K562 (cell line): Measurements from ENCODE around the gene SV2C. TPM values are rescaled to one million over a fixed set of nuclear protein-coding genes. Genes with fewer than 3 reads are reported as not detected.

ENCODE experiments used
- ATAC-seq: fragments of 200-7000 bp; cut with Tn5 transposase; 3 replicates; pipeline ENCODE4 v1.9.1; 2020; ENCODE audit warnings: moderate library complexity
- BruUV-seq: library from RNA; stranded (reverse); fragments of 400-500 nt; replicated peaks from 2 replicates; lab custom pipeline; 2021; lab: Mats Ljungman, UMichigan
- CTCF ChIA-PET: fragments of 300-600 bp; formaldehyde crosslinking; extraction: SDS; loops from one replicate; lab custom pipeline; 2021; ENCODE audit warnings: low intra/inter-chr PET ratio; lab: Yijun Ruan, JAX
- POLR2A ChIA-PET: fragments of 300-600, 350-650 bp; sonication (Branson Sonifier 250); formaldehyde crosslinking; extraction: SDS; loops from one replicate; lab custom pipeline; 2021; ENCODE audit warnings: antibody characterized with exemption, inconsistent platforms; lab: Yijun Ruan, JAX
- DNase-seq, 4 experiments: peaks; one replicate each; pipeline versions ENCODE4 v3.0.0 to v3.0.0-alpha.2; 2011 to 2018; ENCODE audit warnings: low spot score in 3 of 4, mixed read lengths in 3 of 4; ENCODE audit errors: extremely low read depth in 1 of 4
- FAIRE-seq: peaks from 2 replicates; lab custom pipeline; 2011; peaks lifted over from hg19 to GRCh38; lab: Jason Lieb, UNC
- H2AFZ ChIP-seq: 2 replicates; pipeline ENCODE4 v1.6.0; 2011; ENCODE audit warnings: low read depth, low read length, control low read depth, inconsistent platforms
- H3K27ac ChIP-seq: fragments of 200-600 bp; 3 replicates; pipeline ENCODE4 v1.8.0; 2011; ENCODE audit warnings: low read depth, mild to moderate bottlenecking, control low read depth, inconsistent platforms, low read length, moderate library complexity, mixed read lengths; ENCODE audit errors: extremely low read depth
- H3K27me3 ChIP-seq, 2 experiments: fragments of 300-600 bp in 1 of 2; 2 replicates in 1 of 2; 3 replicates in 1 of 2; pipeline versions ENCODE4 v1.6.0 to v1.8.0; 2011; ENCODE audit warnings: inconsistent platforms in 2 of 2, low read length in 2 of 2, mild to moderate bottlenecking in 1 of 2, mixed read lengths in 1 of 2, moderate library complexity in 1 of 2; ENCODE audit not compliant: control insufficient read depth in 2 of 2, insufficient read depth in 2 of 2
- H3K36me3 ChIP-seq: fragments of 300-600 bp; 3 replicates; pipeline ENCODE4 v1.8.0; 2011; ENCODE audit warnings: mild to moderate bottlenecking, low read length, inconsistent platforms; ENCODE audit not compliant: control insufficient read depth, insufficient read depth
- H3K4me1 ChIP-seq, 2 experiments: fragments of 200-600 bp in 1 of 2; replicated peaks in 1 of 2; 2 replicates in 1 of 2; 3 replicates in 1 of 2; pipeline versions ENCODE4 v1.5.1 to v1.8.0; 2011; ENCODE audit warnings: inconsistent platforms in 2 of 2, low read length in 2 of 2, mild to moderate bottlenecking in 1 of 2, mixed read lengths in 1 of 2, moderate library complexity in 1 of 2; ENCODE audit not compliant: control insufficient read depth in 2 of 2, insufficient read depth in 2 of 2
- H3K4me2 ChIP-seq: 2 replicates; pipeline ENCODE4 v1.6.1; 2011; ENCODE audit warnings: low read length, control low read depth, inconsistent platforms, mixed read lengths; ENCODE audit not compliant: insufficient read depth
- H3K4me3 ChIP-seq: fragments of 200-600 bp; sonication (generic), shearing (Covaris generic); 2 replicates; pipeline ENCODE4 v1.5.1; 2016; ENCODE audit warnings: control low read depth, inconsistent platforms
- H3K79me2 ChIP-seq: fragments of 200-600 bp; 3 replicates; pipeline ENCODE4 v1.8.0; 2011; ENCODE audit warnings: low read length, inconsistent platforms; ENCODE audit not compliant: control insufficient read depth, insufficient read depth
- H3K9ac ChIP-seq, 2 experiments: 2 replicates each; pipeline versions ENCODE4 v1.6.0 to v1.6.1; 2011; ENCODE audit warnings: low read depth in 2 of 2, low read length in 2 of 2, control low read depth in 1 of 2, inconsistent platforms in 1 of 2, mild to moderate bottlenecking in 1 of 2, mixed read lengths in 1 of 2; ENCODE audit not compliant: insufficient read depth in 1 of 2
- H3K9me1 ChIP-seq: one replicate; pipeline ENCODE4 v1.6.0; 2011; ENCODE audit warnings: inconsistent platforms, mild to moderate bottlenecking, low read length, moderate library complexity; ENCODE audit not compliant: control insufficient read depth, insufficient read depth
- H3K9me3 ChIP-seq: replicated peaks from 2 replicates; pipeline ENCODE4 v1.5.1; 2011; ENCODE audit warnings: low read depth, low read length, inconsistent platforms; ENCODE audit not compliant: control insufficient read depth, insufficient read depth
- H4K20me1 ChIP-seq: replicated peaks from 2 replicates; pipeline ENCODE4 v1.6.1; 2011; ENCODE audit warnings: low read length, inconsistent platforms, mixed read lengths; ENCODE audit not compliant: control insufficient read depth, insufficient read depth
- BDP1 ChIP-seq: IDR thresholded peaks from 3 replicates; pipeline ENCODE4 v1.6.1; 2011; ENCODE audit not compliant: insufficient read length, insufficient read depth
- ETV1 ChIP-seq: fragments of 450-650 bp; conservative IDR thresholded peaks from 2 replicates; pipeline ENCODE4 v1.6.1; 2016; ENCODE audit warnings: missing genetic modification characterization, control low read depth, low read depth, missing compliant biosample characterization
- L3MBTL2 ChIP-seq: fragments of 450-650 bp; IDR thresholded peaks from 2 replicates; pipeline ENCODE4 v1.6.1; 2016; ENCODE audit warnings: mild to moderate bottlenecking, moderate library complexity
- MEF2A ChIP-seq: IDR thresholded peaks from 2 replicates; pipeline ENCODE4 v1.6.1; 2011; ENCODE audit warnings: low read depth, mild to moderate bottlenecking, low read length, moderate library complexity; ENCODE audit not compliant: control insufficient read depth
- PHF8 ChIP-seq: fragments of 200-600 bp; sonication (generic); IDR thresholded peaks from 2 replicates; pipeline ENCODE4 v1.6.1; 2012; ENCODE audit warnings: mixed run types, mild to moderate bottlenecking, inconsistent platforms, low read length, moderate library complexity, borderline replicate concordance
- WGBS: fragments of 100-300 bp; shearing (Covaris generic); methylation state at CpG from one replicate; pipeline ENCODE4 v1.1.6; 2016; ENCODE audit warnings: low coverage, mixed read lengths; ENCODE audit not compliant: insufficient coverage; ENCODE audit errors: missing lambda C conversion rate; 5-methylcytosine and 5-hydroxymethylcytosine counted together
- in situ Hi-C: fragments of 300-500 bp; cut with MboI; formaldehyde crosslinking; loops from 4 replicates; pipeline ENCODE4 v1.15.0; 2018; ENCODE audit warnings: inconsistent platforms, mixed read lengths
- intact Hi-C: fragments of 100-400 bp; cut with micrococcal nuclease; formaldehyde crosslinking; loops from 2 replicates; pipeline ENCODE4 v1.14.2; 2022
- polyA plus RNA-seq, 8 experiments: library from polyadenylated mRNA; depleted of rRNA in 4 of 8; stranded (reverse) in 5 of 8; unstranded in 3 of 8; fragments of >200 nt; fragmentation: Nextera tagmentation in 2 of 8; fragmentation: Illumina TruSeq in 1 of 8; extraction: Ambion mirVana in 2 of 8; extraction: Trizol in 1 of 8; gene quantifications; 2 replicates each; pipeline versions ENCODE4 v1.2.1 to v1.2.3, GENCODE V29; 2011 to 2014; ENCODE audit warnings: inconsistent platforms in 1 of 8, missing spikeins in 1 of 8
- total RNA-seq, 7 experiments: library from RNA; depleted of rRNA in 6 of 7; stranded (reverse); fragments of >200 nt in 6 of 7; fragmentation: Illumina TruSeq in 2 of 7; extraction: Trizol in 2 of 7; gene quantifications; 2 replicates each; pipeline versions ENCODE4 v1.2.1 to v1.2.3, GENCODE V29; 2011 to 2021; ENCODE audit warnings: low replicate concordance in 1 of 7
- TF ChIP-seq, protein P1 (sequence below): sonication (generic); formaldehyde crosslinking; IDR thresholded peaks from 2 replicates; pipeline ENCODE4 v1.8.1; 2022; ENCODE audit warnings: missing genetic modification reagents
- TF ChIP-seq, protein P2 (sequence below), 2 experiments: fragments of 200-800 bp in 1 of 2; sonication (Bioruptor generic) in 1 of 2; sonication (generic) in 1 of 2; formaldehyde crosslinking in 1 of 2; IDR thresholded peaks in 1 of 2; conservative IDR thresholded peaks in 1 of 2; 2 replicates each; pipeline versions ENCODE4 v1.5.0 to v1.6.1; 2016 to 2020; ENCODE audit warnings: missing compliant biosample characterization in 1 of 2, missing genetic modification characterization in 1 of 2, missing genetic modification reagents in 1 of 2

Gene SV2C
- total and polyA plus RNA-seq, 9 of the 15 experiments (the other 6 are each of a cell fraction or from before 2014, with no cell fraction given) = 0.05 TPM; not detected in 8

DNA sequence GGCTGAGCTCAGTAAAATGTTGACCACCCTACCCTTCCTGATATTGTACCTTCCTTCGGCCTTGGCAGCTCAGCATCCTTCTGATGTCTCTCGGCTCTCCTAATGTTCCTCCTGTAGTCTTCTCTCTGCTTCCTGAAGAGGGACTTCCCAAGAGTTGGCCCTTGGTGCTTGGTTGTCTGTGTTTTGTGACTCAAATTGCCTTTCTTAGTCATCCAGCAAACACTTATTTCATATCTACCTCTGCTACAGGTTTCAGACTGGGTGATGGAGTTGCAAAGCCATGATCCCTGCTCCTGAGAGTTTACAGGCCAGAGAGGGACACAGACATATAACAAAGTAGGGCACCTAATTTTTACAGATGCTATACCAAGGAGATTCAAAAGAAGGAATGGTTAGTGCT lies 70.1 kb downstream of the SV2C start:
- Histone ChIP-seq H3K27me3 (no peaks in the 10 kb centered on the region), H3K9ac (no peak overlapping the region), H3K4me3 (no peak overlapping the region), H3K4me2 (no peak overlapping the region), H3K27ac (no peak overlapping the region), H3K79me2 (no peaks in the 10 kb centered on the region), H2AFZ (no peak overlapping the region), H3K36me3 (no peaks in the 10 kb centered on the region), H3K9me1 (no peaks in the 10 kb centered on the region), H4K20me1 (no peaks in the 10 kb centered on the region), H3K9me3 (no peaks in the 10 kb centered on the region), H3K4me1 (no peaks in the 10 kb centered on the region)
- intact Hi-C loops = no loop called here
- ChIA-PET CTCF (no interaction called here), POLR2A (interaction anchor here (0.6 to 0.8 kb wide), 2 partner anchors 9 to 13 kb away, joined by 3 read pairs; no protein-coding TSS in a partner anchor)
- ATAC-seq (no peak), DNase-seq (no peak), FAIRE-seq (no peak)
- 3% methylated on average over 2 of the region's 2 CpGs for whole genome bisulfite sequencing
- BruUV-seq = no TSS peak
- in situ Hi-C loops = no loop called here
- TF ChIP-seq PHF8 (no peak), ETV1 (tag) (no peak), L3MBTL2 (no peak), BDP1 (no peak), MEF2A (no peak)
- TF ChIP-seq, protein P1, sequence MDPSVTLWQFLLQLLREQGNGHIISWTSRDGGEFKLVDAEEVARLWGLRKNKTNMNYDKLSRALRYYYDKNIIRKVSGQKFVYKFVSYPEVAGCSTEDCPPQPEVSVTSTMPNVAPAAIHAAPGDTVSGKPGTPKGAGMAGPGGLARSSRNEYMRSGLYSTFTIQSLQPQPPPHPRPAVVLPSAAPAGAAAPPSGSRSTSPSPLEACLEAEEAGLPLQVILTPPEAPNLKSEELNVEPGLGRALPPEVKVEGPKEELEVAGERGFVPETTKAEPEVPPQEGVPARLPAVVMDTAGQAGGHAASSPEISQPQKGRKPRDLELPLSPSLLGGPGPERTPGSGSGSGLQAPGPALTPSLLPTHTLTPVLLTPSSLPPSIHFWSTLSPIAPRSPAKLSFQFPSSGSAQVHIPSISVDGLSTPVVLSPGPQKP (CRISPR knock-in tag) = no peak
- TF ChIP-seq, protein P2, sequence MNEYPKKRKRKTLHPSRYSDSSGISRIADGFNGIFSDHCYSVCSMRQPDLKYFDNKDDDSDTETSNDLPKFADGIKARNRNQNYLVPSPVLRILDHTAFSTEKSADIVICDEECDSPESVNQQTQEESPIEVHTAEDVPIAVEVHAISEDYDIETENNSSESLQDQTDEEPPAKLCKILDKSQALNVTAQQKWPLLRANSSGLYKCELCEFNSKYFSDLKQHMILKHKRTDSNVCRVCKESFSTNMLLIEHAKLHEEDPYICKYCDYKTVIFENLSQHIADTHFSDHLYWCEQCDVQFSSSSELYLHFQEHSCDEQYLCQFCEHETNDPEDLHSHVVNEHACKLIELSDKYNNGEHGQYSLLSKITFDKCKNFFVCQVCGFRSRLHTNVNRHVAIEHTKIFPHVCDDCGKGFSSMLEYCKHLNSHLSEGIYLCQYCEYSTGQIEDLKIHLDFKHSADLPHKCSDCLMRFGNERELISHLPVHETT (CRISPR knock-in tag; conservative IDR thresholded peaks at IDR 0.05 in 1 of 2, IDR thresholded peaks at IDR 0.05 in 1 of 2) = no peak
